Keratinocyte (primary cell): ENCODE measurements around the gene FMNL2.

Experiments used
- CTCF ChIP-seq, 3 experiments: IDR thresholded peaks in 1 of 3; conservative IDR thresholded peaks in 1 of 3; optimal IDR thresholded peaks in 1 of 3; 2 replicates in 2 of 3; 3 replicates in 1 of 3; pipeline versions ENCODE3 to v1.5.1; 2011; ENCODE audit warnings: low read length in 3 of 3, mild to moderate bottlenecking in 3 of 3, moderate library complexity in 2 of 3, control low read depth in 1 of 3, inconsistent platforms in 1 of 3; ENCODE audit not compliant: insufficient read depth in 2 of 3; ENCODE audit errors: extremely low read depth in 1 of 3
- EZH2 ChIP-seq: IDR thresholded peaks from one replicate; pipeline ENCODE4 v1.6.1; 2012; ENCODE audit warnings: inconsistent platforms, mild to moderate bottlenecking, low read length, moderate library complexity

GRCh38 chr2:152658221-152658620 is 323.2 kb downstream of the FMNL2 start:
- TF ChIP-seq CTCF (optimal IDR thresholded peaks at IDR 0.05 in 1 of 3, IDR thresholded peaks at IDR 0.05 in 1 of 3, conservative IDR thresholded peaks at IDR 0.05 in 1 of 3; ENCODE audit: extremely low read depth in 1 of 3, insufficient read depth in 2 of 3, low read length in 3 of 3): no peak
- no peak for TF ChIP-seq EZH2
